ENCODE results near the gene SOAT2. TPM values are rescaled to one million over a fixed set of nuclear protein-coding genes. Genes with fewer than 3 reads are reported as not detected.

Gene SOAT2
- polyA plus RNA-seq, 2 of the 4 experiments (the other 2 are of a cell fraction), result 0.09 to 0.14 TPM

GRCh38 chr12:53123578-53124351 is 20.5 kb downstream of the SOAT2 start:
- no peak for FAIRE-seq
- POLR2A ChIA-PET, result no interaction called here
- no peak overlapping the region for H3K27ac ChIP-seq
- peak in 1 of 2 experiments; percentile 45 for DNase-seq (ENCODE audit: low read depth in 1 of 2, low spot score in 1 of 2)
- 0 out of 3 replicates have a peak overlapping the region, but pooled peaks have one; percentile 14 for H3K4me2 ChIP-seq
- peaks cover 11% of the 10 kb centered on the region; the same call in 2 of the 3 replicates for H3K4me1 ChIP-seq
- ATAC-seq, result peak; percentile 58 to 63; a peak in 5 of 6 replicates
- CTCF ChIA-PET, result interaction anchor here (1.0 to 1.9 kb wide), 4 partner anchors 24 to 66 kb away, joined by 3 to 8 read pairs (median 6); no protein-coding TSS in a partner anchor
- TF ChIP-seq RAD21 (conservative IDR thresholded peaks at IDR 0.05 in 1 of 2, IDR thresholded peaks at IDR 0.05 in 1 of 2), result no peak
- H3K4me3 ChIP-seq, result no peak overlapping the region
- no peaks in the 10 kb centered on the region for H3K9me3 ChIP-seq
- 77% methylated on average over 16 of the region's 16 CpGs for WGBS (ENCODE audit: missing lambda C conversion rate)

GRCh38 chr12:53124352-53124723 is 21.1 kb downstream of the SOAT2 start:
- no peak for ATAC-seq
- ChIA-PET CTCF (interaction anchor here (1.0 to 1.9 kb wide), 2 partner anchors 34 to 35 kb away, joined by 3 to 8 read pairs; no protein-coding TSS in a partner anchor), POLR2A (no interaction called here)
- no peaks in the 10 kb centered on the region for H3K9me3 ChIP-seq
- no peak overlapping the region for H3K27ac ChIP-seq
- no peak overlapping the region for H3K4me2 ChIP-seq
- no peak for DNase-seq (ENCODE audit: low read depth in 1 of 2, low spot score in 1 of 2)
- no peak for TF ChIP-seq FOSB (CRISPR knock-in tag; IDR thresholded peaks at IDR 0.05)
- no peak for TF ChIP-seq CBX8 (IDR thresholded peaks at IDR 0.05)
- no peak for TF ChIP-seq FOXS1 (CRISPR knock-in tag; IDR thresholded peaks at IDR 0.05)
- no peak for TF ChIP-seq ZSCAN20 (CRISPR knock-in tag; IDR thresholded peaks at IDR 0.05)
- no peak for TF ChIP-seq POLR2A (IDR thresholded peaks at IDR 0.05; ENCODE audit: low read length)
- TF ChIP-seq RCOR1 (IDR thresholded peaks at IDR 0.05; ENCODE audit: low read depth, low read length), result no peak
- TF ChIP-seq POLR2AphosphoS2 (conservative IDR thresholded peaks at IDR 0.05; ENCODE audit: low read length), result no peak
- TF ChIP-seq CBX2 (IDR thresholded peaks at IDR 0.05; ENCODE audit: borderline replicate concordance, low read depth), result no peak
- TF ChIP-seq HEYL (CRISPR knock-in tag; IDR thresholded peaks at IDR 0.05), result no peak
- no peak for TF ChIP-seq REST (IDR thresholded peaks at IDR 0.05)
- TF ChIP-seq SREBF2 (IDR thresholded peaks at IDR 0.05), result no peak
- TF ChIP-seq KDM1A (IDR thresholded peaks at IDR 0.05; ENCODE audit: low read depth), result no peak
- no peak for TF ChIP-seq E2F6 (IDR thresholded peaks at IDR 0.05; ENCODE audit: borderline replicate concordance, low read depth)
- TF ChIP-seq CHD4 (IDR thresholded peaks at IDR 0.05; ENCODE audit: borderline replicate concordance), result no peak
- no peak for TF ChIP-seq HMGXB4 (CRISPR knock-in tag; IDR thresholded peaks at IDR 0.05; ENCODE audit: borderline replicate concordance)
- FAIRE-seq, result no peak
- H3K4me1 ChIP-seq, result peaks cover 11% of the 10 kb centered on the region; the same call in 2 of the 3 replicates
- H3K4me3 ChIP-seq, result no peak overlapping the region

- WGBS (ENCODE audit: missing lambda C conversion rate), result 74% methylated on average over 1 of the region's 1 CpG
- ChIA-PET POLR2A (no interaction called here), CTCF (interaction anchor here (1.3 to 2.1 kb wide), 2 partner anchors 61 to 62 kb away, joined by 5 to 6 read pairs; no protein-coding TSS in a partner anchor)
- Histone ChIP-seq H3K4me2 (no peak overlapping the region), H3K4me1 (peaks cover 11% of the 10 kb centered on the region; the same call in 2 of the 3 replicates), H3K4me3 (no peak overlapping the region), H3K9me3 (no peaks in the 10 kb centered on the region), H3K27ac (no peak overlapping the region)
- TF ChIP-seq ZSCAN20 (CRISPR knock-in tag; IDR thresholded peaks at IDR 0.05), result no peak
- TF ChIP-seq ZFP36 (IDR thresholded peaks at IDR 0.05; ENCODE audit: borderline replicate concordance, partially characterized antibody), result no peak
- TF ChIP-seq REST (IDR thresholded peaks at IDR 0.05), result no peak
- no peak for TF ChIP-seq ZC3H11A (IDR thresholded peaks at IDR 0.05)
- TF ChIP-seq NFE2L2 (conservative IDR thresholded peaks at IDR 0.05; ENCODE audit: low read length), result no peak
- peak; percentile 91 for TF ChIP-seq MAFK (IDR thresholded peaks at IDR 0.05; ENCODE audit: partially characterized antibody)
- no peak for TF ChIP-seq SMC3 (IDR thresholded peaks at IDR 0.05)
- no peak for TF ChIP-seq CEBPB (IDR thresholded peaks at IDR 0.05)
- ATAC-seq (no peak), DNase-seq (ENCODE audit: low read depth in 1 of 2, low spot score in 1 of 2) (no peak), FAIRE-seq (no peak)
These were observed 23.9 kb downstream of the SOAT2 start for GRCh38 chr12:53127169-53127568.
